ENCODE data around the gene RNASE7.

RNASE7 gene

DNA sequence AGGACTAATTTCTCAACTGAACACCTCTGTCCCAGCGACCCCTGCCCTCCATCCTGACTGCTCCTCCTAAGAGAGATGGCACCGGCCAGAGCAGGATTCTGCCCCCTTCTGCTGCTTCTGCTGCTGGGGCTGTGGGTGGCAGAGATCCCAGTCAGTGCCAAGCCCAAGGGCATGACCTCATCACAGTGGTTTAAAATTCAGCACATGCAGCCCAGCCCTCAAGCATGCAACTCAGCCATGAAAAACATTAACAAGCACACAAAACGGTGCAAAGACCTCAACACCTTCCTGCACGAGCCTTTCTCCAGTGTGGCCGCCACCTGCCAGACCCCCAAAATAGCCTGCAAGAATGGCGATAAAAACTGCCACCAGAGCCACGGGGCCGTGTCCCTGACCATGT, 756 bp downstream of the RNASE7 start:
- TF ChIP-seq, protein P1, sequence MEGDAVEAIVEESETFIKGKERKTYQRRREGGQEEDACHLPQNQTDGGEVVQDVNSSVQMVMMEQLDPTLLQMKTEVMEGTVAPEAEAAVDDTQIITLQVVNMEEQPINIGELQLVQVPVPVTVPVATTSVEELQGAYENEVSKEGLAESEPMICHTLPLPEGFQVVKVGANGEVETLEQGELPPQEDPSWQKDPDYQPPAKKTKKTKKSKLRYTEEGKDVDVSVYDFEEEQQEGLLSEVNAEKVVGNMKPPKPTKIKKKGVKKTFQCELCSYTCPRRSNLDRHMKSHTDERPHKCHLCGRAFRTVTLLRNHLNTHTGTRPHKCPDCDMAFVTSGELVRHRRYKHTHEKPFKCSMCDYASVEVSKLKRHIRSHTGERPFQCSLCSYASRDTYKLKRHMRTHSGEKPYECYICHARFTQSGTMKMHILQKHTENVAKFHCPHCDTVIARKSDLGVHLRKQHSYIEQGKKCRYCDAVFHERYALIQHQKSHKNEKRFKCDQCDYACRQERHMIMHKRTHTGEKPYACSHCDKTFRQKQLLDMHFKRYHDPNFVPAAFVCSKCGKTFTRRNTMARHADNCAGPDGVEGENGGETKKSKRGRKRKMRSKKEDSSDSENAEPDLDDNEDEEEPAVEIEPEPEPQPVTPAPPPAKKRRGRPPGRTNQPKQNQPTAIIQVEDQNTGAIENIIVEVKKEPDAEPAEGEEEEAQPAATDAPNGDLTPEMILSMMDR (IDR thresholded peaks at IDR 0.05; ENCODE audit: control insufficient read depth, insufficient read depth, low read depth, low read length, missing control alignments) = no peak
- no peak for DNase-seq (ENCODE audit: low read depth)
- no peak overlapping the region for H3K4me3 ChIP-seq (ENCODE audit: control insufficient read depth, low read depth, low read length)

DNA sequence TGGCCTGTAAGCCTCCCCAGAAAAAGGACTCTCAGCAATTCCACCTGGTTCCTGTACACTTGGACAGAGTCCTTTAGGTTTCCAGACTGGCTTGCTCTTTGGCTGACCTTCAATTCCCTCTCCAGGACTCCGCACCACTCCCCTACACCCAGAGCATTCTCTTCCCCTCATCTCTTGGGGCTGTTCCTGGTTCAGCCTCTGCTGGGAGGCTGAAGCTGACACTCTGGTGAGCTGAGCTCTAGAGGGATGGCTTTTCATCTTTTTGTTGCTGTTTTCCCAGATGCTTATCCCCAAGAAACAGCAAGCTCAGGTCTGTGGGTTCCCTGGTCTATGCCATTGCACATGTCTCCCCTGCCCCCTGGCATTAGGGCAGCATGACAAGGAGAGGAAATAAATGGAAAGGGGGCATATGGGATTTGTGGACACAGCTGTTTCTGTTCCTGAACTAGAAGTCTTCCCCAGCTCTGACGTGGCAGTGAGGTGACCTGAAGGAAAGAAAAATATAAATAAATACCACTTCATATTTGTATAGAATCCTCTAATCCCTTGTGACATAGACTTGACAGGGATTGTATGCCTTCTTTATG, 1.3 kb downstream of the RNASE7 start:
- DNase-seq (ENCODE audit: low read depth) = no peak
- no peak overlapping the region for H3K4me3 ChIP-seq (ENCODE audit: control insufficient read depth, low read depth, low read length)
- TF ChIP-seq, protein P1 (IDR thresholded peaks at IDR 0.05; ENCODE audit: control insufficient read depth, insufficient read depth, low read depth, low read length, missing control alignments) = no peak

DNA sequence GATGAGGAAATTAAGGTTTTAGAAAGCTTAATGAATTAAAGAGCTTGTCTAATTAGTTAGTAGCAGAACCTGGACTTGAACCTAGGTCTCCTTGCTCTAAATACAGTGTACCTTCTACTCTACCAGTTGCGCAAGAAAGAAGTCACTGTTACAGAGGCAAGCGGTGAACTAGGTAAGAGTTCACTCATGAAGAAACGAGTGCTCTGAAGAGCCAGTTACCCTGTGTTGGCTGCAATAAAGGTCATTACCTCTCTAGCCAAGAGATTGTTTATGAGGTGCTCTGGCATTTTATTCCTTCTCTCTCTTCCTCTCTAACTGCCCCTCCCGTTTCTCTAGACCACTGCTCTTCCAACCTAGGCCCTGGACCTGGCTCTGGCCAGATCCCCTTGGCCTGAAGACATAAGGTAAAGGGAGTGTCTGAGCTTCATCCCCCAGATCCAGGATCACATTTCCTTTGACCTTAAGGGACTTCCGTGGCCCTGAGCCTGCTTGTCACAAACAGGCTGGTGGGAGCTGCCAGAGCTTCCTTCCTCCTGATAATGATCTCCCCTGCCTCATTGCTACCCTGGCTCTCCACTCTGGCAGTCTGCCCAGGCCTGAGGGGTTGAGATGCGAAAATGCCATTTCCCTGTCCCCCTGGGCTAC, 1.9 kb downstream of the RNASE7 start:
- DNase-seq (ENCODE audit: low read depth) = no peak
- TF ChIP-seq, protein P1 (IDR thresholded peaks at IDR 0.05; ENCODE audit: control insufficient read depth, insufficient read depth, low read depth, low read length, missing control alignments) = no peak
- no peak overlapping the region for H3K4me3 ChIP-seq (ENCODE audit: control insufficient read depth, low read depth, low read length)

DNA sequence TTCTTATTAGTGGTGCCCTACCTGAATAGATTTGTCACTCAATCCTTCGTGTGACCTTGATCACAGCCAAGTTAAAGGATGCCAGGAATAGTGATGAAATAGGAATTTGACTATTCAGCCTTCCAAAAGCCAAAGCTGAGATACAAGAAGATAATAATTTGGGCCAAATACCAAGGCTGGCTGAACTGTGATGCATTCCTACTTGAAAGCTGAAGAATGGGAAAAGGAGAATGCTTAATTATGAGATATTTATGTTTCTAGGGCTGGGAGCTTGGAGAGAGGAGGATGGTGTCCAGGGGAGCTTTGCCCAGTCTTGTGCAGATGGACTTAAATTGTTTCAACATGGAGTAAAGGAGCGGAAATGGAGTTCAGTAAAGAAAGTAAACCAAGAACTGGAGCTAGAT, 5.2 kb downstream of the RNASE7 start:
- DNase-seq (ENCODE audit: low read depth) = no peak
- TF ChIP-seq, protein P1 (IDR thresholded peaks at IDR 0.05; ENCODE audit: control insufficient read depth, insufficient read depth, low read depth, low read length, missing control alignments) = no peak
- no peak overlapping the region for H3K4me3 ChIP-seq (ENCODE audit: control insufficient read depth, low read depth, low read length)

DNA sequence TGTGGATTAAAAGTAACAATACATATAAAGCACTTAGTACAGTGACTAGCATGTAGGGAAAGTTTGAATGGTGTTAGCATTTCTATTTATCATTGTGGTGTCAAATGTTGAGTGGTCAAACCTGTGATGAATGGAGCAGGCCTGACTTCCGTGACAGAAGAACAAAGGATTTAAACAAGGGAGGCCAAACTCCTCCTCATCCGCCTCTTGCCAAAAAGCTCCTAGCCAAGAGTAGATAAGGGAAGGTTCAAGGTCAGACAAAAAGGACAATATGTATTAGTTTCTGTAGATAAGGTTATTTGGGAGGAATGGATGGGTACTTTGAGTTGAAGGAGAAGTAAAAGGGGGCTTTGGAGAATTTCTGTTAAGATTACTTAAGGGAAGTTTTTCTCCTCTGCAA, 6.5 kb downstream of the RNASE7 start:
- H3K4me3 ChIP-seq (ENCODE audit: control insufficient read depth, low read depth, low read length) = no peak overlapping the region
- TF ChIP-seq, protein P1 (IDR thresholded peaks at IDR 0.05; ENCODE audit: control insufficient read depth, insufficient read depth, low read depth, low read length, missing control alignments) = no peak
- DNase-seq (ENCODE audit: low read depth) = no peak

DNA sequence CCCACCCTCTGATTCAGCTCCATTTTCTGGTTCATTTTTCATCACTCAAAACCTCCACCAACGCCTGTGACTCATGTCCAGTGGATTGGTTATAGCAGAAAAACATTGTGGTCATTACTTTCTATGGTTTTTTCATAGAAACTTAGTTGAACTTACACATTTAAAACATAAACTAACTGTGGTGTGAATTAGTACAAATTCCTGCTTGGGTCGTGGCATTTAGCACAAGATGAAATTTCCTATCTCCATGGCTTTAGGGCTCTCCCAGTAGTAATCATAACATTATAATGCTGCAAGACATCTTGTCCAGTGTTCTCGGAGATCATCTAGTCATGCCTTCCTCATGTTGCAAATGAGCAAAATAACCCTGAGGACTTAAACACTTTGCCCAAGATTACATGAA, 7.1 kb downstream of the RNASE7 start:
- TF ChIP-seq, protein P1 (IDR thresholded peaks at IDR 0.05; ENCODE audit: control insufficient read depth, insufficient read depth, low read depth, low read length, missing control alignments) = no peak
- no peak for DNase-seq (ENCODE audit: low read depth)
- H3K4me3 ChIP-seq (ENCODE audit: control insufficient read depth, low read depth, low read length) = no peak overlapping the region

Measured in AG09309 (cell line).